ENCODE measurements around the gene TAAR6.

- TF ChIP-seq CTCF (IDR thresholded peaks at IDR 0.05; ENCODE audit: insufficient read depth, low read length, poor library complexity, severe bottlenecking) (no peak), EZH2phosphoT487 (conservative IDR thresholded peaks at IDR 0.05; ENCODE audit: low read length) (no peak)
These were observed 37.6 kb downstream of the TAAR6 start for GRCh38 chr6:132607544-132608233.
